Measurements from ENCODE around the gene SPHK1. TPM values are rescaled to one million over a fixed set of nuclear protein-coding genes. Genes with fewer than 3 reads are reported as not detected.

Gene SPHK1
- total RNA-seq, 1 experiment from 2014 or later = 18.2 TPM

DNA sequence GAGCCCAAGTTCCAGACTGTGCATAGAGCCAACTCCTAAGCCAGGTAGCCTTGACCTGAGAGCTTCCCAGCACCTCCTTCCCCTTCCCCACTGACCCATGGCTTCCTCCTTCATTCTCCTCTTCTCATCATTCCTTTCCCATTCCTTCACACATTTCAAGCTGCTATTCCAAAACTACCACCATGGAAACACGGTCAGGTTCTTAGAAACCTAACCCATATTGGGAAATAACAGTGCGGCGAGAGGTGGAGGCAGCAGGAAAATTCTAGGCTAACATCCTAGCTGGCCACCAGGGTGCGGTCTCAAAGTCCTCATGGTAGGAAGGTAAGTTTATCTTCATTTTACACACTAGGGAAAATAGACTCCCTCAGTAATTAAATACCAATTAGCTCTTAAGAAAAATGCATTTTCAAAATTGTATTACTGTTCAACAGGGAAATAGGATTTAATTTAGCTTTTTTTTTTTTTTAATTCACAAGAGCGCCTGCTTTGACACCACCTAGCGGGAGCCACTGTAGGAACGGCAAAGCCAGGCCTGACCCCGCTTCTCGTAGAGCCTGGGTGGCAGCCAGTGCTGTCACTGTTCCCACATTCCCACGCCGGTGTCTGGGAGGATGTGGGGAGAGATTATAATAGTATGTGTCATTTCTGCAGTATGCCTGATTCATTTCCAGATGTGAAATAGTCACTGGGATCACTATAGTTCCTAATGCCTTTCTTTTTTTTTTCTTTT lies 14.0 kb upstream of the SPHK1 start:
- CTCF ChIA-PET = interaction anchor here (0.7 to 1.5 kb wide), 7 partner anchors 8 to 268 kb away, joined by 3 to 10 read pairs (median 7); partner anchors contain the start of gene SPHK1
- no peak overlapping the region for H3K27ac ChIP-seq (ENCODE audit: low read length)
- intact Hi-C loops (cut with micrococcal nuclease; ENCODE audit: unreplicated experiment) (no loop called here), in situ Hi-C loops (cut with HindIII; ENCODE audit: low pct_unique_long_range_greater_than_20kb, low sequenced_read_pairs) (no loop called here)
- DNase-seq (ENCODE audit: low read depth, low spot score) = no peak
- H3K36me3 ChIP-seq (ENCODE audit: control insufficient read depth, insufficient read depth, low read length) = no peaks in the 10 kb centered on the region
- BruUV-seq (replicated peaks) = no TSS peak
- no peaks in the 10 kb centered on the region for H3K27me3 ChIP-seq (ENCODE audit: control insufficient read depth, insufficient read depth, low read length)
- POLR2A ChIA-PET = interaction anchor here (0.6 kb wide), 3 partner anchors 15 to 322 kb away, joined by 3 to 6 read pairs (median 3); no protein-coding TSS in a partner anchor
- TF ChIP-seq POLR2AphosphoS5 (IDR thresholded peaks at IDR 0.05; ENCODE audit: low read depth, low read length) = no peak
- TF ChIP-seq TCF7L2 (IDR thresholded peaks at IDR 0.05; ENCODE audit: low read depth, low read length) = no peak
- TF ChIP-seq, protein P1, sequence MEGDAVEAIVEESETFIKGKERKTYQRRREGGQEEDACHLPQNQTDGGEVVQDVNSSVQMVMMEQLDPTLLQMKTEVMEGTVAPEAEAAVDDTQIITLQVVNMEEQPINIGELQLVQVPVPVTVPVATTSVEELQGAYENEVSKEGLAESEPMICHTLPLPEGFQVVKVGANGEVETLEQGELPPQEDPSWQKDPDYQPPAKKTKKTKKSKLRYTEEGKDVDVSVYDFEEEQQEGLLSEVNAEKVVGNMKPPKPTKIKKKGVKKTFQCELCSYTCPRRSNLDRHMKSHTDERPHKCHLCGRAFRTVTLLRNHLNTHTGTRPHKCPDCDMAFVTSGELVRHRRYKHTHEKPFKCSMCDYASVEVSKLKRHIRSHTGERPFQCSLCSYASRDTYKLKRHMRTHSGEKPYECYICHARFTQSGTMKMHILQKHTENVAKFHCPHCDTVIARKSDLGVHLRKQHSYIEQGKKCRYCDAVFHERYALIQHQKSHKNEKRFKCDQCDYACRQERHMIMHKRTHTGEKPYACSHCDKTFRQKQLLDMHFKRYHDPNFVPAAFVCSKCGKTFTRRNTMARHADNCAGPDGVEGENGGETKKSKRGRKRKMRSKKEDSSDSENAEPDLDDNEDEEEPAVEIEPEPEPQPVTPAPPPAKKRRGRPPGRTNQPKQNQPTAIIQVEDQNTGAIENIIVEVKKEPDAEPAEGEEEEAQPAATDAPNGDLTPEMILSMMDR (IDR thresholded peaks at IDR 0.05) = peak; percentile 82
- H3K9me3 ChIP-seq (ENCODE audit: control insufficient read depth, insufficient read depth, low read depth, low read length) = no peaks in the 10 kb centered on the region
- 0 out of 2 replicates have a peak, but pooled peaks cover 5% of the 10 kb centered on the region for H3K4me1 ChIP-seq (ENCODE audit: control insufficient read depth, insufficient read depth, low read length)
- ATAC-seq = peak; percentile 78
- H3K4me3 ChIP-seq (ENCODE audit: low read depth in 2 of 2, low read length in 2 of 2) = no peak overlapping the region

DNA sequence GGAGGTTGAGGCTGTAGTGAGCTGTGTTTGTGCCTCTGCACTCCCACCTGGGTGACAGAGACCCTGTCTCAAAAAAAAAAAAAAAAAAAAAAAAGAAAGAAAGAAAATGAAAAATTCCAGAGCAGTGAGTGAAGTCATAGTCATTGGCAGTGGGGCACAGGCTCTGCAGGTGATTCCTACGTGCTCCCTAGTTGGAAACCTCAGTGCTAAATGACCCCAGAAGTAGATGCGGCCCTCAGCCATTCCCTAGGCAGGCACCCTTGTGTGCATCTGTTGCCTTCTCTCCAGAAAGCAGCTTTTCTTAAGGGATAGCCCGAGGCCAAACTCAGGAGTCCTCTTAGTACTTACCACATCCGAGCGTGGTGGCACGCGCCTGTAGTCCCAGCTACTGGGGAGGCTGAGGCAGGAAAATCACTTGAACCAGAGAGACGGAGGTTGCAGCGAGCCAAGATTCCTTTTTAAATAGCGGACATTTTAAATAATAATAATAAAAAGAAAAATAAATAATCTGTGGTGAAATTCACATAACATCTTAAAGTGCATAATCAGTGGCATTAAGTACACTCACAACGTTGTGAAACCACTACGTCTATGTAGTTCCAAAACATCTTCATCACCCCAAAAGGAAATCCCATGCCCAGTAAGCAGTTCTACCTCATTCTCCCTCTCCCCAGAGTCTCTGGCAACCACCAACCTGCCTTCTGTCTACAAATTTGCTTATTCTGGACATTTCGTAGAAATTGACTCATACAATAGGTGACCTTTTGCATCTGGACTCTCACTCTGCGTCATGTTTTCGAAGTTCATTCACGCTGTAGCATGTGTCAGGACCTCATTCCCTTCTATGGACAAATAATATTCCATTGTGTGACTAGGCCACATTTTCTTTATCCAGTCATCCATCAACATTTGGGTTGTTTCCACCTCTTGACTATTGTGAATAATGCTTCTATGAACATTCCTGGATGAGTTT lies 12.5 kb upstream of the SPHK1 start:
- H3K36me3 ChIP-seq (ENCODE audit: control insufficient read depth, insufficient read depth, low read length) = no peaks in the 10 kb centered on the region
- DNase-seq (ENCODE audit: low read depth, low spot score) (no peak), ATAC-seq (no peak)
- TF ChIP-seq, protein P1 (IDR thresholded peaks at IDR 0.05) = no peak
- TF ChIP-seq TCF7L2 (IDR thresholded peaks at IDR 0.05; ENCODE audit: low read depth, low read length) (no peak), POLR2AphosphoS5 (IDR thresholded peaks at IDR 0.05; ENCODE audit: low read depth, low read length) (no peak), SIN3A (IDR thresholded peaks at IDR 0.05; ENCODE audit: borderline replicate concordance, insufficient read depth, low read depth, low read length) (no peak)
- TF ChIP-seq, protein P2, sequence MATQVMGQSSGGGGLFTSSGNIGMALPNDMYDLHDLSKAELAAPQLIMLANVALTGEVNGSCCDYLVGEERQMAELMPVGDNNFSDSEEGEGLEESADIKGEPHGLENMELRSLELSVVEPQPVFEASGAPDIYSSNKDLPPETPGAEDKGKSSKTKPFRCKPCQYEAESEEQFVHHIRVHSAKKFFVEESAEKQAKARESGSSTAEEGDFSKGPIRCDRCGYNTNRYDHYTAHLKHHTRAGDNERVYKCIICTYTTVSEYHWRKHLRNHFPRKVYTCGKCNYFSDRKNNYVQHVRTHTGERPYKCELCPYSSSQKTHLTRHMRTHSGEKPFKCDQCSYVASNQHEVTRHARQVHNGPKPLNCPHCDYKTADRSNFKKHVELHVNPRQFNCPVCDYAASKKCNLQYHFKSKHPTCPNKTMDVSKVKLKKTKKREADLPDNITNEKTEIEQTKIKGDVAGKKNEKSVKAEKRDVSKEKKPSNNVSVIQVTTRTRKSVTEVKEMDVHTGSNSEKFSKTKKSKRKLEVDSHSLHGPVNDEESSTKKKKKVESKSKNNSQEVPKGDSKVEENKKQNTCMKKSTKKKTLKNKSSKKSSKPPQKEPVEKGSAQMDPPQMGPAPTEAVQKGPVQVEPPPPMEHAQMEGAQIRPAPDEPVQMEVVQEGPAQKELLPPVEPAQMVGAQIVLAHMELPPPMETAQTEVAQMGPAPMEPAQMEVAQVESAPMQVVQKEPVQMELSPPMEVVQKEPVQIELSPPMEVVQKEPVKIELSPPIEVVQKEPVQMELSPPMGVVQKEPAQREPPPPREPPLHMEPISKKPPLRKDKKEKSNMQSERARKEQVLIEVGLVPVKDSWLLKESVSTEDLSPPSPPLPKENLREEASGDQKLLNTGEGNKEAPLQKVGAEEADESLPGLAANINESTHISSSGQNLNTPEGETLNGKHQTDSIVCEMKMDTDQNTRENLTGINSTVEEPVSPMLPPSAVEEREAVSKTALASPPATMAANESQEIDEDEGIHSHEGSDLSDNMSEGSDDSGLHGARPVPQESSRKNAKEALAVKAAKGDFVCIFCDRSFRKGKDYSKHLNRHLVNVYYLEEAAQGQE (IDR thresholded peaks at IDR 0.05; ENCODE audit: insufficient read depth in 1 of 2, low read depth in 2 of 2, low read length in 1 of 2) = no peak
- H3K9me3 ChIP-seq (ENCODE audit: control insufficient read depth, insufficient read depth, low read depth, low read length) = no peaks in the 10 kb centered on the region
- no peaks in the 10 kb centered on the region for H3K4me1 ChIP-seq (ENCODE audit: control insufficient read depth, insufficient read depth, low read length)
- ChIA-PET CTCF (interaction anchor here (0.6 to 1.1 kb wide), 2 partner anchors 31 to 67 kb away, joined by 3 to 5 read pairs; no protein-coding TSS in a partner anchor), POLR2A (no interaction called here)
- in situ Hi-C loops (cut with HindIII; ENCODE audit: low pct_unique_long_range_greater_than_20kb, low sequenced_read_pairs) (no loop called here), intact Hi-C loops (cut with micrococcal nuclease; ENCODE audit: unreplicated experiment) (no loop called here)
- H3K4me3 ChIP-seq (ENCODE audit: low read depth in 2 of 2, low read length in 2 of 2) = no peak overlapping the region
- no peak overlapping the region for H3K27ac ChIP-seq (ENCODE audit: low read length)
- no TSS peak for BruUV-seq (replicated peaks)
- no peaks in the 10 kb centered on the region for H3K27me3 ChIP-seq (ENCODE audit: control insufficient read depth, insufficient read depth, low read length)

All from Panc1 (cell line).